ENCODE results near the gene TRMT2A.

DNA sequence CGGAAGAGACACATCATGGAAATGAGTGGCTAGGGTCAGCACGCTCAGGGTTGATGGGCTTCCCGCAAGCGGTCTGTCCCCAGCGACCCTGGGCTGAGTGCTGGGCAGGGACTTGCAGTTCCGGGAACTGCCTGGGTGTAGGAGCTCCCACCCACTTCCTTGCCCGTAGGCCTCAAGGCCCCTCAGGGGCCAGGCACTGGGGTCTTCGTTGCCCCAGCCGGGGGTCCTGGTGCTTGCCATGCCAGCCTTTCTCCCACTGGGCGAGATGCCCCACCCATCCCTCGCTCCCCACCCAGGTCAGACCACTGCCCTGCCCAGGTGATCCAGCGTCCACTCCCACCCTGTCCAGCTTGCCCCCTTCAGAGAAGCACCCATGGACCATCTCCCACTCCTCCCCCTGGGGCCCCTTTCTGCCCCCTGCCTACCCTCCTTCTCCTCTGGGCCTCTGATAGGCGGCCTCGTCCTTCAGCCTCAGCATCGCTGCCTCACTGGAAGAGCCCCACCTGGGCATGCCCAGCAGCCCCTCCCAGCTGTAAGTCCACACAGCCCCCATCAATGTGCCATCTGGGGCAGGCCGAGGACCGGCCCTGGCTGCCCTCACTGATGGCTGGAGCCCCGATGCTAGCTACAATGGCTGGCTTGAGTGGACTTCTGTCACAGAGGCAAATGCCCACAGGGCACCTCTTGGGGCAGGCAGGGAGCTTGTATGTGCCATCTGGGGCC, 54.8 kb downstream of the TRMT2A start:
- TF ChIP-seq POLR2AphosphoS5 (IDR thresholded peaks at IDR 0.05; ENCODE audit: low read depth, low read length) (no peak), POLR2A (IDR thresholded peaks at IDR 0.05; ENCODE audit: low read depth, low read length) (no peak), TAF1 (IDR thresholded peaks at IDR 0.05; ENCODE audit: borderline replicate concordance, low read depth, low read length) (no peak)

Data from GM12892 (cell line).